ENCODE results near the gene SYT3.

Gene SYT3

DNA sequence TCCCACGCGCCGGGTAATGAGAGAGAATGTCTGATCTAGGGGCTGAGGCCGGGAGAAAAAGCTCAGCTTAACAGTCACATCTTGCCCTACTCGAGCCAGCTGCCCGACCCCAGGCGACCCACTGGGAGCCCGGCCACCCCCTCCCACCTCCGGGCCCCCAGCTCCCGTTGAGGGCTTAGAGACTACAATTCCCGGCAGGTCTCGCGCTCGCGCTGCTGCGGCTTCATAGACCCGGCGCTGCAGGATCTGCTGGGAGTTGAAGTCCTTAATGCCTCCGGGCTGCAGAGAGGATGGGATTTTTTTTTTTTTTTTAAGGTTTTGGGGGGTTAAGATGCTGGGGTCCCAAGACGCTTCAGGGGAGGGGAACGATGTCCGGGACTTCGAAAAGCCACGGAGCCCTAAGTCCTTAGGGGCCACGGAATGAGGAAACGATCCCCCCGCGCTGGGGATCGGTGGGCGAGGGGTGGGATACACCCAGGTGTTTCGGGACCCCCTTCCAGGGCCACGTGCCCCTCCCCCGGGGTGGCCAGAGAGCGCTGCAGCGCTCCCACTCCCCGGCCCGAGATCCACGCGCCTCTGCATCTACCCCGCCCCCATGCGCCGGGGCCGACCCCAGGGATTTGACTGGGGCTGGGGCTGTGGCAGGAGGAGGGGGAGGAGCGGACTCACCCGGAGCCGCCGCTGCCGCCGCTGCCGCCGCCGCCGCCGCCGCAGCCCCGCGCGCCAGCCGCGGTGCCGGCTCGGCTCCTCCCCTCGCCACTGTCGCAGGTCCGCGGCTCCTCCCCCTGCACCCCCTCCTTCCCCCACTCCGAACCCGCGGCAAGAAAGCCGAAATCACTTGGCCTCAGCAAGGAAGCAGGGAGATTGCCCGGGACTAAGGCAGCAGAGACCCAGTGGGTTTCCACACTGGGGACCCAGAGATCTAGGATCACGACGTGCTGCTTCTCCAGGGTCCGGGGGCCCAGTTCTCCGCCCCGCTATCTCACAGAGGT is at the start of gene SYT3:
TSS of gene SYT3 (minus strand) at position 761 of the 992 bp plus-strand sequence. CDS start 2,470 bp downstream, outside the sequence.
- no peak for DNase-seq

- DNase-seq = no peak
Observed at GRCh38 chr19:50688766-50689165, 49.1 kb upstream of the SYT3 start.

DNA sequence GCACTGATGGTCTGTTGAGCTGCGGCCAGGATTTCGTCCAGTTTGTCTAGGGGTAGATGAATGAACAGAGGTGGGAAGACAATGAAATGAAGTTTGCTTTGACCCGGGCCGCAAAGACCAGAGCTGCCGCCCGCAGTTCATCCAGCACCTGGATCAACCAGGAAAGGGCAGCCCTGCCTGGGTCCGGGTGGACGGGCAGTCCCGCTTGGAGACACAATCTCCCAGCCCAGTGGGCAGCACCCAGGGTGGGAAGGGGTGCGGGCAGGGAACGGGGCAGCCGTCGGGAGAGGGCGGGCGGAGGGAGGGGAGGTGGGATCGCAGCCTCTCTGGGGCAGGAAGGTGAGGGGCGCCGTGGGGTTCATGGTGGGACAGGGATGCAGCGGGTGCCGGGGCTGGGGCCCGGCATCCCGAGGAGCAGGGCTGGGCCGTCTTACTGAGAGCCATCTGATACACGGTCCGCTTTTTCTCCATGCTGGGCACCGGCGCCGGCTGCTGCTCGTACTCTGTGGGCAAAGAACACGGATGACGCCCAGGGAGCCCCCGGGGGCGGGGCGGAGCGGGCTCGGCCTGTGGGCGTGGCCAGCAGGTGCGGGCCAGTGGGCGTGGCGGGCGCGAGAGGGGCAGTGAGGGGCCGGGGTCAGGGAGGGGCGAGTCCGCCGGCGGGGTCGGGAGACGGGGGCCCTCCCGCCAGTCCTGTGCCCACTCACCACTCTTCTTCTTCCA is 46.8 kb upstream of the SYT3 start:
- no peak for DNase-seq

GRCh38 chr19:50679177-50680125 is 39.8 kb upstream of the SYT3 start:
- DNase-seq = no peak

DNA sequence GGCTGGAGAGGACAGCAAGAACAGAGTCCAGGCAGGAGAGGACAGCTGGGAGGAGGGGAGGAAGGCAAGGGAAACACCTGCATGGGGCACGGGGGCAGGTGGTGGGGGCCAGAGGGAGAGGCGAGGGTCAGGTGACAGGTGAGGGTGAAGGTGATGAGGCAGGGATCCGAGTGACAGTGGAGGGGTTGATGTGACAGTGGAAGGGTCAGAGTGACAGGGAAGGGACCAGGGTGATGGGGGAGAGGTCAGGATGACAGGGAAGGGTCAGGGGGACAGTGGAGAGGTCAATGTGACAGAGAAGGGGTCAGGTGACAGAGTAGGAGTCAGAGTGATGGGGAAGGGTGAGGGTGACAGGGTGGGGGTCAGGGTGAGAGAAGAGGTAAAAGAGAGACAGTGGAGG is 38.6 kb upstream of the SYT3 start:
- no peak for DNase-seq

DNA sequence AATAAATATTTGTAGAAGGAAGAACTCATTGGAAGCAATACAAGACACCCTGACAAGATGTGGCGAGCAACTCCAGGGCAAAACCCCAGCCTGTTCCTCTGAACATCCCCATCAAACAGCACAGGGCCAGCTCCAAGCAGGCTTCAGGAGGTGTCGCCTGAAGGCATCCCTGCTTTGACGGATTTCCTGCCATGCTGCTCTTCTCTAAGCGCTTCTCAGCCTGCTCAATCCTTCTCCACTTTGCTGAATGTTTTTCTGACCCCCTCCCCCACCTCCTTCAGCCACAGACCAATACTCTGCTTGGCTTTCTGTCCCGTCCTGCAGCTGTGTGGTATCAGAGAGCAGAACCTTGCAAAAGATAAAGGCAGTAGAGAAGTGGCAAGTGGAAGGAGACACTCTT is 38.0 kb upstream of the SYT3 start:
- no peak for DNase-seq

DNA sequence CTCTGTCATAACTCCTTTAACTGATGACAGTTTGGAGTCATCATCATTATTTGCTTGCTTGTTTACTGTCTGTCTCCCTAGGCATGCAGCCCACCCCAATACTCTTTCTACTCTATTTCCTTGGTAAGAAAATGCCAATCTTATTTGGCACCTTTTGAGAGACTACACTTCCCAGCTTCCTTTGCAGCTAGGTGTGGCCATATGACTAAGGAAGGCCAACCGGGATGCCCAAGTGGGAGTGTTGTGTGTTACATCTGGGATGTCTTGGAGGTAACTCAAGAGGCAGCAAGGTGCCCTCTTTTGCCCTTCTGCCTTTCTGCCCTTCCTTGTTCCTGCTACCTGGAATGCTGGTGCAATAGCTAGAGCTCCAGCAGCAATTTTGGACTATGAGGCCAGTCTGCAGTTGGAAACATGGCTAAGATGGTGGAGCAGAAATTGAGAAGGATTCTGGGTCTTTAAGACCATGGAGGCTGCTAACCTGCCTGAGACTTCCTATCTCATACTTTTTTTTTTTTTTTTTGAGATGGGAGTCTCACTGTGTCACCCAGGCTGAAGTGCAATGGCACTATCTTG is 37.0 kb upstream of the SYT3 start:
- no peak for DNase-seq

DNA sequence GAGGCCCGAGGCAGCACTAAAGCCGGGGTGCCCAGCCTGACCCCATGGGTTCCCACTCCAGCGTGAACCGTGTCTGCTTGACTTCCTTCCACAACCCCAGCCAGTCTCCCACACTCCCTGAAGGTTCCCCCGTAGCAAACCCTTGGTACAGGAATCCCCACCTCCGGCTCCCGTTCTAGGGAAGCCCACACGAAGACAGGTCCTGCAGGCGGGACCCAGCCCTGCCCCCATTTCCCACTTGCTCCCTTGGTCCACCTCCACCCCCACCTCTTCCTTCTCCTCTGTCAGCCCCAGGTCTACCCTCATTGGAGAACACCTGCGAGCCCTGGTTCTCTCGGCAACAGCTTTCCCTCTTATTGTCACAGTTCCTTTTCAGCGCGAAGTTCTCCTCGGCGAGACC is 33.4 kb upstream of the SYT3 start:
- DNase-seq = no peak

DNA sequence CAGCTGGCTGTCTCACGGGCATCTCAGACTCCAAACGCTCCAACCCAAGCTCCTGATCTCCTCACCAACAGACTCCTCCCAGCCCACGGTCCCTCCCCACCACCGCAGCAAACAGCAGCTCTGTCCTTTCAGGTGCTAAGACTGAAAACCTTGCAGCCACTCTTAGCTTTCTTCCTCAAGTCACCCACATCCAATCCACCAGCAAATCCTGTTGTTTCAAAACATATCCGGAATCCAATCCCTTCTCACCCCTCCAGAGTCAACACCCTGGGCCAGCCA is 30.4 kb upstream of the SYT3 start:
- no peak for DNase-seq

DNA sequence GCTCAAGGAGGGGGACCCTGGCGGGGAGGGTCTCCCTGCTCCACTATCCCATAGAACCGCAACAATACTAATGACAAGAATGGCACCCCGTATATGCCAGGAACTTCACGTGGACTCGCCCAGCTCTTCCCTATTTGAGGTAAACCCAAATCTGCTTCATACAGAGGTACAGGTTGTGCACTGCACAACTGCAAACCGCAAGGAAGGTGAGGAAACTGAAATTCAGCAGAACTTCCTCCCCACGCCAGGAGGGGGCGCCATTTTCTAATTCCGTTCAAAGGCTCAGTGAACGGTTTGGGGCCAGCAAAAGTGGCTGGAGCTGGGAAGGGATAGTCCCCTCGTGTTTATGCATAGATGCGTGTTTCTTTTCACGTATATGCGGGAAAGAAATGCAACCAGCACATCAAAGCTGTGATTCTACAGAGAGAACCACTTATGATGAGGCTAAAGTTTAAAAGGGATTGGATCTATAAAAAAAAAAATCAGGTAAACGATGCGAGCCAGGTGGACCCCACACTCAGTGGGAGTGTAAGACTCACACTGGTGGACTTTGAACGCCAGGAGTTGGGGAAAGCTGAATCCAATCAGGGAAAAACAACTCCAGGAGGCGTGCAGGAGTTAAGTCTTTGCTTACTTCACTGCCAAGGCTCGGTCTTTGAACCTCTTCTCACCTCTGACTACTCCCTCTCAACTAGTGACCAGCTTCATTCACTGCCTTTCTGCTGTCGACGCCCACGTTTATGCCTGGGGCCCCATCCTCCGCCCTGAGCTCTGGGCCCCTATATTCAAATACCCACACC is 29.8 kb upstream of the SYT3 start:
- DNase-seq = no peak

DNA sequence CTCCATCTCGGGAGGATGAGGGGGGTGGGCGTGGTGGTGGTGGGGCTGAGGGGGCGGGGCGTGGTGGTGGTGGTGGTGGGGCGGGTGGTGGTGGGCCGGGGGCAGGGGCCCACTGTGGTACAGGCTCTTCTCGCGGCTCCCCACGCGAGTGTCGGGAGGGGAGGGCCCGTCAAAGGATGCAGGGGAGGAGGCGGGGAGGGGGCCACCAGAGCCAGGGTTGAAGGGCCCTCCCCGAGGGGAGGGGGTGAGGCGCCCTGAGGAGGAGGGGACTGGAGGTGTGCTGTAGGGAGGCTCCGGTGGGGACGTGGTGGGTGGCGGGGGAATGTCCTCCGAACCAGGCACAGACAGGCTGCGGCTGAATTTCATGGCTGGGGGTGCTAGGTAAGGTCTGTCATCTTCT is 29.2 kb upstream of the SYT3 start:
- no peak for DNase-seq

- no peak for DNase-seq
Observed at GRCh38 chr19:50668416-50668815, 28.7 kb upstream of the SYT3 start.

DNA sequence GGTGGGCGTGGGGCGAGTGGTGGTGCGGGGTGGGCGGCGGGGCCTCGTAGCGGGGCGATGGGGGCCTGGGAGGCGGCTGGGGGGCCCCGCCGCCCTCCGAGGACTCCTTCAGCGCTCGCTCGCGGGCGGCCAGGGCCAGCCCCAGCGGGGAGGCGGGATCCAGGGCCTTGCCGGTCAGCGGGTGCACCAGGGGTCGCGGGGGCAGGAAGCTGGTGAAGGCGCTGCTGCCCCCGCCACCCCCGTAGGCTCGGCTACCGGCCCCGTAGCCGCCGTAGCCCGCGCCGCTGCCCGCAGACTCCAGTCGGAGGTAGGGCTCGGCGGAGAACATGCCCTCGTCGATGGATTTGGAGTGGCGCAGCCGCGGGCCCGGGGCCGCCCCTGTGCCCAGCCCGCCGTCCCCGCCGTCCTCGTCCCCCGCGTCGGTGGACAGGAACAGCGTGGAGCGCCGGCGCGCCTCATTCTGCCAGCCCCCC is 28.1 kb upstream of the SYT3 start:
- no peak for DNase-seq

GRCh38 chr19:50667177-50667758 is 27.6 kb upstream of the SYT3 start:
- no peak for DNase-seq

- DNase-seq = no peak
Observed at GRCh38 chr19:50666346-50667176, 26.9 kb upstream of the SYT3 start.

DNA sequence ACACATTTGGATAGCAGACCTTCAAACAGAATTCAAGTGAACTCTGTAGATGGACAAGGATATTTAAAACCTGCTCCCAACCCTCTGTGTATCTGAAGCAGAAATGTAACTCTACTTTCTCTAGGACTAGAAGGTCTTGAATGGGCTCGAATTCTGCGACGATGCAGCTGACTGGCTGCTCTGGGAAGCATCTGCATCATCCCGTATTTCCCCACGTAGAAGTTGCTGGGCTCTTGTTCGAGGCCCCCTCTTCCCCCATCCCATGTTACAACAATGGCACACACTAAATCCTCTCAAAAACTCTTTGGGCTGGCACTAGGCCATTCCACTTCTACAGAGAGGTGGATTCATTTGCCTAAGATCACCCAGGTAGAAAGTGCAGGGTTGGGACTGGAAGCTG is 24.5 kb upstream of the SYT3 start:
- DNase-seq = no peak

DNA sequence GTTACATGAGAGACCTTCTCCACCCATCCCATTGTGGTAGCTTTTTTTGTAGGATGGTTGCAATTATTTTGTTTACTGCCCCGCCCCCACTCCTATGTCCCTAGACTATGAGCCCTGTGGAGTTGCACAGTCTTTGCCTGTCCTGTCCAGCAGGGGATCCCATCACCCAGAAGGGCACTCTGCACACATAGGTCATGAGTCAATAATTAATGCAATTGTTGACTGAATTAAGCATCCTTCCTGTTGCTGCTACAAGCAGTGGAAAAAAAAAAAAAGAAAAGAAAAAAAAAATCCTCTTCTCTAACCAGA is 23.8 kb upstream of the SYT3 start:
- no peak for DNase-seq

- no peak for DNase-seq
Observed at GRCh38 chr19:50662651-50663481, 23.2 kb upstream of the SYT3 start.

- no peak for DNase-seq
Observed at GRCh38 chr19:50661766-50662650, 22.3 kb upstream of the SYT3 start.
